ENCODE measurements around the gene EFNA2. TPM values are rescaled to one million over a fixed set of nuclear protein-coding genes. Genes with fewer than 3 reads are reported as not detected.
"Not testable (repeated sequence)": the region's sequence is repeated elsewhere in the genome, so short reads cannot be mapped to it uniquely, and the experiment has no call there.

EFNA2 gene
- total RNA-seq, 1 donor: not detected

DNA sequence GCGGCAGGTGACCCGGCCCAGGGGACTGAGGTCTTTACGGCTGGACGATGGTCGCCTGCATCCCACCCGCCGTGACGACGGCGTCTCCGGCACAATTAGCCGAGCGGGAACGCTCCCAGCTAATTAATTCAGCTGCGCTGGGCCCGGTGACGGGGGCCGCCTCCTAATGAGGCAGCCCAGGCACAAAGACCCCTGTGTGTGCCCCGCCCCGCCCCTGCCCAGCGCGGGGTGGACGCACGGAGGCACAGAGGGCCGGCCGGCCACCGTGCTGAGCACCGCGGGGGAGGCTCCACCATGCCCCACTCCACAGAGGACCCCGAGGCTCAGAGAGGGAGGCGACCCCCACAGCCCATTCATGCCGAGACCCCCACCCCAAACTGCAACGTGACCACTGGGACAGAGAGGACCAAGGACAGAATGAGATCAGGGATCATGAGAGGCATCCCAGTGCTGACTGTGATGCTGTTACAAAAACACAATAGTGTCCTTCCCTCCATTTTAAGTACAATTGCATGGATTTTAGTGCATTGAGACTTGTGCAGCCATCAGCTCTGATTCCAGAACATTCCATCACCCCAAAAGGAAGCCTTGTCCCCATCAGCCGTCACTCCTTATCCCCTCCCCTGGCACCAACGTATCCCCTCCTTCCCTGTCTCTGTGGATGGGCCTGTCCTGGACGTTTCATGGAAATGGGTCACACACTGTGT, 17.0 kb downstream of the EFNA2 start:
- Histone ChIP-seq H3K27me3 (ENCODE audit: insufficient read depth, low read length) (no peaks in the 10 kb centered on the region), H3K4me1 (ENCODE audit: insufficient read depth, low read length) (no peaks in the 10 kb centered on the region), H3K9me3 (ENCODE audit: low read depth, low read length) (no peaks in the 10 kb centered on the region)

DNA sequence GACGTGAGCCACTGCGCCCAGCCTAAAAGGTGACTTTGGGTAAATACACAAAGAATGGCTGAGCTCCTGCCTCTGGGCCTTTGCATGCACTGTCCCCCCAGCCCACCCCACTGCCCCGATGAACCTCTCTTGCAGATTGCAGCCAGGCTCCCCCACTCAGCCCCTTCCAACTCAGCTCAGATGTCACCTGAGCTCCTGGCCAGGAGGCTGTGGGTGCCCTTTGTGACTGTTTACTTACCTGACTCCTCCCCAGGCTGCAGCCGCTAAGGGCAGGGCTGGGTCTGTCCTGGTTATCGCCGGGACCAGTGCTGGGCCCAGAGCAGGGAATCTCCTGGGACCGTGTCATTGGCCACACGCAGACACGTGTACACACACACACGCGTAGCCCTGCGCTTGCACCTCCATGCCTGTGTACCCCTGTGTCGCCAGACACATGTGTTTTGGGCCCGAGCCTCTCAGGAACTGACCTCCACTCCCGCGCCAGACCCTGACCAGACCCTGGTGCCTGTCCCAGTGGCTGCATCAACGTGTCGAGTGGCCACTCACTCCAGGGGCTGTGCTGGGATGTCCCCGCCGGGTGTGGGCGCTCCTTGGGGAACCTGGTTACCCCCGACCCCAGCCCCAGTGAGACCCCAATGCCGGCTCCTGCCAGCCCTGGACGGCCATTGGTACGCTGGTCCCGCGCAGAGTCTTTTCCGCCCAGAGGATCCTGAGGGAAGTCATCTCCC, 18.7 kb downstream of the EFNA2 start:
- Histone ChIP-seq H3K27me3 (ENCODE audit: insufficient read depth, low read length) (no peaks in the 10 kb centered on the region), H3K9me3 (ENCODE audit: low read depth, low read length) (no peaks in the 10 kb centered on the region), H3K4me1 (ENCODE audit: insufficient read depth, low read length) (no peaks in the 10 kb centered on the region), H3K4me3 (ENCODE audit: low read length) (no peak overlapping the region)

More for the DNA sequence above, 17.0 kb downstream of the EFNA2 start:
- no peak overlapping the region for H3K4me3 ChIP-seq (ENCODE audit: low read length)

DNA sequence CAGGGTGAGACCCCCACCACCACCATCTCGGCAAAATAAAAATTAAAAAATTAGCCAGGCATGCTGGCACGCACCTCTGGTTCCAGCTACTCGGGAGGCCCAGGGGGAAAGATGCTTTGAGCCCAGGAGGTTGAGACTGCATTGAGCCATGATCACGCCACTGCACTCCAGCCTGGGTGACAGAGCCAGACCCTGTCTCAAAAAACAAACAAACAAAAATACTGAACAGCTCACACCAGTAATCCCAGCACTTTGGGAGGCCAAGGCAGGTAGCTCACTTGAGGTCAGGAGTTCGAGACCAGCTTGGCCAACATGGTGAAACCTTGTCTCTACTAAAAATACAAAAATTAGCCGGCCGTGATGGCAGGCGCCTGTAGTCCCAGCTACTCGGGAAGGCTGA, 19.7 kb downstream of the EFNA2 start:
- H3K9me3 ChIP-seq (ENCODE audit: low read depth, low read length); H3K4me1 ChIP-seq (ENCODE audit: insufficient read depth, low read length); H3K4me3 ChIP-seq (ENCODE audit: low read length); H3K27me3 ChIP-seq (ENCODE audit: insufficient read depth, low read length): not testable (repeated sequence)

DNA sequence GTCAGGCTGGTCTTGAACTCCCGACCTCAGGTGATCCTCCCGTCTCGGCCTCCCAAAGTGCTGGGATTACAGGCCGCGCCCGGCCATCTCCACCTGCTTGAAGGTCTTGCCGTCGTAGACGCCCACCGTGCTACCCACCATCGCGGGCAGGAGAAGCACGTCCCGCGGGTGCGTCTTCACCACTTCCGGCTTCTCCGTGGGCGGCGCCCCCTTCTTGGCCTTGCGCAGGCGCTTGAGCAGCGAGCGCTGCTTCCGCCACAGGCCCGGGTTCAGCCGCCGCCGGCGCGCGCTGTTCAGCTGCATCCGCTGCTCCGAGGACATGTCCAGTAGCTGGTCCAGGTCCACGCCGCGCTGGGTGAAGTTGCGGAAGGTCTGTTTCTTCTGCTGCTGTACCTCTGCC, 21.6 kb downstream of the EFNA2 start:
- H3K4me3 ChIP-seq (ENCODE audit: low read length): no peak overlapping the region
- H3K9me3 ChIP-seq (ENCODE audit: low read depth, low read length): no peaks in the 10 kb centered on the region
- no peaks in the 10 kb centered on the region for H3K27me3 ChIP-seq (ENCODE audit: insufficient read depth, low read length)
- no peaks in the 10 kb centered on the region for H3K4me1 ChIP-seq (ENCODE audit: insufficient read depth, low read length)

DNA sequence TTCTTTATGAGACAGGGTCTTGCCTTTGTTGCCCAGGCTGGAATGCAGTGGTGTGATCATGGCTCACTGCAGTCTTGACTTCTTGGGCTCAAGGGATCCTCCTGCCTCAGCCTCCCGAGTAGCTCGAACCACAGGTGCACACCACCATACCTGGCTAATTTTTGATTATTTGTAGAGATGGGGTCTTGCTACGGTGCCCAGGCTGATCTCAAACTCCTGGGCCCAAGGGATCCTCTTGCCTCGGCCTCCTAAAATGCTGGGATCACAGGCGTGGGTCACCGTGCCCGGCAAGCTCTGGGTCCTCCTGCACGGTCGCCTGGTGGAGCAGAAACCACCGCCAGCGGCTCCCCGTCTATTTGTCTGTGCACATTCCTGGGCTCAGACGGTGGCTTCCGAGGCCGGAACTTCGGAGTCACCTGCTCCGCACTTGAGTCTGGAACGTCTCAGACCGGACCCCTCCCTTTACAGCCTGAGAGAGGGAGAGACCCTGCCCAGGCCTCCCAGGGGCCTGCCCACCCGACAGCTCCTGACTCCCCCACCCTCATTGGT, 22.2 kb downstream of the EFNA2 start:
- no peak overlapping the region for H3K4me3 ChIP-seq (ENCODE audit: low read length)
- no peaks in the 10 kb centered on the region for H3K4me1 ChIP-seq (ENCODE audit: insufficient read depth, low read length)
- no peaks in the 10 kb centered on the region for H3K27me3 ChIP-seq (ENCODE audit: insufficient read depth, low read length)
- H3K9me3 ChIP-seq (ENCODE audit: low read depth, low read length): no peaks in the 10 kb centered on the region

- Histone ChIP-seq H3K4me1 (ENCODE audit: insufficient read depth, low read length) (no peaks in the 10 kb centered on the region), H3K4me3 (ENCODE audit: low read length) (no peak overlapping the region), H3K27me3 (ENCODE audit: insufficient read depth, low read length) (no peaks in the 10 kb centered on the region)
Observed at GRCh38 chr19:1308718-1309117, 23.0 kb downstream of the EFNA2 start.

DNA sequence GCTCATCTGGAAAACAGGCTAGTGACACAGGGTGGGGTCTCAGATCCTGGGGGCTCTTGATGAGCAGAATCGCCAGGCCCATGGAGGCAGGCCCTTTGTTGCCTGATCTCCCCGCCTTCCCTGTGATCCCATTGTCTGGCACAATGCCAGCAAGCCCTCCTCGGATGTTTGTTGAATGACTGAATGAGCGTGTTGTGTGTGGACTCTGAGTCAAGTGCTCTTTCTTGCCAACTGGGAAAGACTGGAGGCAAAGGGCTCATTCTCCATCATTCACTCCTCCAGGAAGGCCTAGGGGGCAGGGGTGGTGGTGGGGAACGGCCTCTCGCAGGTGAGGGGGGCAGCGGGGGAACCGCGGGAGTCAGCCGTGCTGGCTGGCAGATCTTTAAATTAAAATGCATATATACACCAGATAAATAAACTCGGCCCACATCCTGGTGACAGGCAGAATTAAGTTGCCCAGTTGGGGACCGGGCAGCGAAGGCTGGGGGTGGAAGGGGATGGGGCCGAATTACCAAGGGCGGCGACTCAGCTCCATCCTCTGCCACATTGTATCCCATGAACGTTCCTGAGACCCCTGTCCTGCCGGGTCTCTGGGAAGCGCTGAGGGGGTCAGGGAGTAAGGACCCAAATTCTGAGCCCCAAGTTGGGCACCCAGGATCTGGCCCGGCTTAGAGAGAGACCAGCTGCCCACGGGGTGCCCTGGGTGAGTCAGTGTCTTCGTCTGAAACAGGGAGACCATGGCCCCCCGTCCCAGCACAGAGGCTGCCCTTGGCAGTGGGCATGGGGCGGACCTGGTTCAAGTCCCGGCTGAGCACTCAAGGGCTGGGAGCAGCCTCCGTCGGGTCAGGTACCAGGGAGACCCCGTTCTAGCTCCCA, 24.5 kb downstream of the EFNA2 start:
- no peaks in the 10 kb centered on the region for H3K4me1 ChIP-seq (ENCODE audit: insufficient read depth, low read length)
- H3K9me3 ChIP-seq (ENCODE audit: low read depth, low read length): no peaks in the 10 kb centered on the region
- no peak overlapping the region for H3K4me3 ChIP-seq (ENCODE audit: low read length)
- no peaks in the 10 kb centered on the region for H3K27me3 ChIP-seq (ENCODE audit: insufficient read depth, low read length)

More at GRCh38 chr19:1308718-1309117, 23.0 kb downstream of the EFNA2 start:
- H3K9me3 ChIP-seq (ENCODE audit: low read depth, low read length): no peaks in the 10 kb centered on the region

GRCh38 chr19:1310853-1311180, 25.1 kb downstream of the EFNA2 start:
- Histone ChIP-seq H3K4me1 (ENCODE audit: insufficient read depth, low read length) (peaks cover 5% of the 10 kb centered on the region), H3K27me3 (ENCODE audit: insufficient read depth, low read length) (no peaks in the 10 kb centered on the region), H3K4me3 (ENCODE audit: low read length) (no peak overlapping the region), H3K9me3 (ENCODE audit: low read depth, low read length) (no peaks in the 10 kb centered on the region)

DNA sequence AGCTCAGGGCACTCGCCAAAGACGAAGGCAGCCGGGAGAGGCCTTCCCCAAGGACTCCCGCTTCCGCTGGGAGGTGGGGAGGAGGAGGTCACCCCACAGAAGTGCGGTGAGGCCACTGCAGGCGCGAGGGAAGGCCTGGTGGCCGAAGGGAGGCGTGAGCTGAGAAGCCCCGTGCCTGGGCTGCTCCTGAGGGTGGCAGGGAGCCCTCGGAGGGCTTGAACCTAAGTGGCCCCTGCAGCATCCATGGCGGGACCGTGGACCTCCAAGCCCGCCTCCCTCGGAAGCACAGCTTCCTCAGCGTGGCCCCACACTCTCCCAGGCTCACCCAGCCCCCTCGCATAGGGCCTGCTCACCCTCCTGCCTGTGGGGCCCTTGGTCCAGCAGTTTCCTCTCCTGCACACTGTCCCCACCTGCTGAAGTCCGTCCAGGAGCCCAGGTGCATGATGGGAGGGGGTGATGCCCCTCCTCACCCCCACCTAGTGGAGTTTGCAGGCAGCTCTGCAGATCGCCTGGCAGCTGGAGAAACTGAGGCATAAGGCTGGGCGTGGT, 25.9 kb downstream of the EFNA2 start:
- Histone ChIP-seq H3K4me3 (ENCODE audit: low read length) (no peak overlapping the region), H3K27me3 (ENCODE audit: insufficient read depth, low read length) (peaks cover 5% of the 10 kb centered on the region), H3K4me1 (ENCODE audit: insufficient read depth, low read length) (peaks cover 6% of the 10 kb centered on the region), H3K9me3 (ENCODE audit: low read depth, low read length) (no peaks in the 10 kb centered on the region)

DNA sequence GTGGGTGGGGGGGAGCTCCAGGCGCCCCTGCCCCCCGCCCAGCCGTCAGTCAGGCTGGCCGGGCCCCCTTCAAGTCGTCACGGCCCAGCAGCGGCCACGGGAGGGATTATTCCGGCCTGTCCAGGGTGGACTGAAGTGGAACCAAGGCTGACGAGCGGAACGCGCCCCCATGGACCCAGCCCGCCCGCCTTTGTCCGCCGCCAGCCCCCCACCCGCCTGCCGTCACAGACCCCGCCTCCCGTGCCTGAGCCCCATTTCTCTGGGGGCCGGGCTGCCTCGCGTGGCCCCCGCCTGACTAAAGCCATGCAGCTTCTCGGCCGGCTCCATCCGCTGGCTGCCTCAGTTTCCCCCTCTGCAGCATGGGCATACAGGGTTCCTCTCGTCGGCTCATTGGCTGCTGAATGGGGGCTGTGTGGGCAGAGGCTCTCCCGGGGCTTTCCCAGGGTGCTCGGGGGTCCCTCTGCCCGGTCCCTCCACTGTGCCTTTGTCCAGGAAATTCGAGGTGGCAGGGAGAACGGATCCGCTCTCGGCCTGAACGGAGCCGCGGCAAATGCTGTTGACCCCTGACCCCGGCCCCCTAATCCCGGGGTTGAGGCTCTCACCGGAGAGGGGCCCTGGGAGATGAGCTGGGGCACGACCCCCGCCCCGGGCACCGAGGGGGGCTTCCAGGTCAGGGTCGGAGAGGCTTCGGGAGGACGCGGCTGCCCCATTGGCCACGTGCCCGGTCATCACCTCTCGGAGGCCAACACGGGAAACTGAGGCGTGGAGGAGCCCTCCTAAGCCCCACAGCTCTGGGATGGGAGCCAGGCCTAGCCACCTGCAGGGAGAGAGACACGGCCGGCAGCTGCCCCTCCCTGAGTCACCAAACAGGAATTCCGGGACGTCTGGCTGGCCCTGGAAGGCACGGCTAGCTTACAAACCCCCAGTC, 27.4 kb downstream of the EFNA2 start:
- Histone ChIP-seq H3K4me1 (ENCODE audit: insufficient read depth, low read length) (peaks cover 6% of the 10 kb centered on the region), H3K4me3 (ENCODE audit: low read length) (no peak overlapping the region), H3K27me3 (ENCODE audit: insufficient read depth, low read length) (peaks cover 8% of the 10 kb centered on the region), H3K9me3 (ENCODE audit: low read depth, low read length) (no peaks in the 10 kb centered on the region)

- Histone ChIP-seq H3K4me1 (ENCODE audit: insufficient read depth, low read length) (peaks cover 6% of the 10 kb centered on the region), H3K9me3 (ENCODE audit: low read depth, low read length) (no peaks in the 10 kb centered on the region), H3K27me3 (ENCODE audit: insufficient read depth, low read length) (peaks cover 8% of the 10 kb centered on the region), H3K4me3 (ENCODE audit: low read length) (no peak overlapping the region)
Observed at GRCh38 chr19:1313695-1314613, 28.3 kb downstream of the EFNA2 start.

GRCh38 chr19:1315470-1316166, 29.9 kb downstream of the EFNA2 start:
- peaks cover 8% of the 10 kb centered on the region for H3K27me3 ChIP-seq (ENCODE audit: insufficient read depth, low read length)
- no peak overlapping the region for H3K4me3 ChIP-seq (ENCODE audit: low read length)

DNA sequence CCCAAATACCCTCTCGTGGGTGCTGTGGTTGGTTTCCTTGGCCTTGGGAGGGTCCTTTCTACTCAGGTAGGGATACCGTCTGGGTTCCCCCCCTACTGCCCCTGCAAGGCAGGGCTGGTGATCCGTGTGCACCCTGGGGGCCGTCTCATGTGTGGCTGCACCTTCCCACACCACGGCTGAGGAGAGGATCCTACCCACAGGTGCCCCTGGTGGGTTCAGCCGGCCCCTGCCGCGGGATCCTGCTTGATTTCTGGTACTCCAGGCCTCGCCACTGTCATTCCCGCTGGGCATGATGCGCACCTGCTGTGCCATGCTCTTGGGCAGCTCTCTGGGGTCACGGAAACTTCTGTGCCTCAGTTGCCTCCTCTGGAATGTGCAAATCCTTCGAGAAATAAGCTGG, 30.8 kb downstream of the EFNA2 start:
- Histone ChIP-seq H3K9me3 (ENCODE audit: low read depth, low read length) (no peaks in the 10 kb centered on the region), H3K27me3 (ENCODE audit: insufficient read depth, low read length) (peaks cover 8% of the 10 kb centered on the region), H3K4me3 (ENCODE audit: low read length) (no peak overlapping the region), H3K4me1 (ENCODE audit: insufficient read depth, low read length) (peaks cover 6% of the 10 kb centered on the region)

More at GRCh38 chr19:1315470-1316166, 29.9 kb downstream of the EFNA2 start:
- Histone ChIP-seq H3K4me1 (ENCODE audit: insufficient read depth, low read length) (peaks cover 6% of the 10 kb centered on the region), H3K9me3 (ENCODE audit: low read depth, low read length) (no peaks in the 10 kb centered on the region)

Data from mononuclear cell (primary cell).